HG03354 (cell line): ENCODE measurements around the gene SAMD1.

Source experiments
- ATAC-seq: cut with Tn5 transposase; IDR thresholded peaks from one replicate; pipeline ENCODE4 v1.9.1; 2021; ENCODE audit warnings: mild to moderate bottlenecking; ENCODE audit not compliant: unreplicated experiment, poor library complexity, severe bottlenecking

Gene SAMD1

GRCh38 chr19:14114439-14114838 is 23.9 kb upstream of the SAMD1 start:
- ATAC-seq, result no peak

DNA sequence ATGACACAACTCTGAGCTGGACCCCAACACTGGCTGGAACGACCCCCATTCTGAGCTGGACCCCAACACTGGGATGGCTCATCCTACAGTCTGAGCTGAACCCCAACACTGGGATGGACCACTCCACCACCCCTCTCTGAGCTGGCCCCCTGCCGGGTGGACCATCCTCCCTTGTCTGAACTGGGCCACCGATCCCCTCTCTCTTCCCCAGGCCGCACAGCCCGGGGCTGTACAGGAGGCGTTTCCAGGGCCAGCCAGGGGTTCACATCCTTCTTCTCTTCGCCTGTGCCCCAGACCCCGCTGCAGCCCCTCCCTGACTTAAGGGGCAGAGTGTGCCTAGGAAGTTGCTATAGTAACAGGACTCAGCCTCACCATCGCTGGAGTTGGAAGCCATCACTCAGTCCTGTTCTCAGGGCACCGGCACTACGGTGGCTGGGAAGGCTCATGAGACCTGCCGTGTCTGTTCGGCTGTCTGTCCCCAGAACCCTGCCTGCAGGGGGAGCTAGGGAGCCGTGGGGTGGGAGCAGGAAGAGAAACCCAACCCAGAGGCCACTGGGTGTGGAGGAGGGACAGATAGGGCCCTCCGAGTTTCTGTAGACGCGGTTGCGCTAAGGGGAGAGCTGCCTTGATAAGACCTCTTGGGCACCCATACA is 23.3 kb upstream of the SAMD1 start:
- ATAC-seq, result no peak

GRCh38 chr19:14112809-14113385 is 22.3 kb upstream of the SAMD1 start:
- no peak for ATAC-seq

DNA sequence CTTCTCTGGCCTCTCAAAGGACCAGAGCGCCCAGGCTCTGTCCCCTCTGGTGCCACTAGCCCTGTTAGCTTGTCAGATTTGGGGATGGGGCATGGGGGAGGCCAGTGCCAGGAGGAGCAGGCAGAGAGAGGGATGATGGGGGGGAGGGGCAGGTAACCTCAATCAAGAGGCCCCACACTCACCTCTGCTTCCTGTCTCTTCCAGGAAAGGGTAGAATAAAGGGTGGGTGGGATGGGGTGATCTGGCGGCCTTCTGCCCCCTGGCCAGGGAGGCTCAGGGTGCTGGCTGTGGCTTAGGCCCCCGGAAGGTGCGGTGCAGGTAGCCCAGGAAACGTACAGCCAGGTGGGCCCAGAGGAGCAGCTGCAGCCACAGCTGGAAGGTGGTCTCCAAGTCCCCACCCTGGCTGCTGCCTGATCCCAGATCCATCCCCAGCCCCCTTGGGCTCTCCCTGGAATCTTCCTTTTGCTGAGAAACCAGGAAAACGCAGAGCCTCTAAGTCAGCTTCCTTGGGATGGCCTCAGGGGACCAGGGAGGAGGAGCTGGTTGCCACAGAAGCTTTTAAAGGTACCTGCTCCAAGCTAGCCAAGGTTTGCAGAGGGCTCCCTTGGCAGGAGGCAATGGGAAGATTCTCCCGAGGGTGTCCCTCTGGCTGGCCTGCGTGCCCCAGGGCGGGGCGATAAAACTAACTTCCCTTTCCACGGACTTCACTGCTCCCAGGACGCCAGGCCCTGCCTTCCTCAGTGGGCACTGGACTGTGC is 21.7 kb upstream of the SAMD1 start:
- no peak for ATAC-seq

GRCh38 chr19:14111486-14111885 is 20.9 kb upstream of the SAMD1 start:
- no peak for ATAC-seq

- ATAC-seq, result no peak
These were observed 20.1 kb upstream of the SAMD1 start for GRCh38 chr19:14110650-14111049.

DNA sequence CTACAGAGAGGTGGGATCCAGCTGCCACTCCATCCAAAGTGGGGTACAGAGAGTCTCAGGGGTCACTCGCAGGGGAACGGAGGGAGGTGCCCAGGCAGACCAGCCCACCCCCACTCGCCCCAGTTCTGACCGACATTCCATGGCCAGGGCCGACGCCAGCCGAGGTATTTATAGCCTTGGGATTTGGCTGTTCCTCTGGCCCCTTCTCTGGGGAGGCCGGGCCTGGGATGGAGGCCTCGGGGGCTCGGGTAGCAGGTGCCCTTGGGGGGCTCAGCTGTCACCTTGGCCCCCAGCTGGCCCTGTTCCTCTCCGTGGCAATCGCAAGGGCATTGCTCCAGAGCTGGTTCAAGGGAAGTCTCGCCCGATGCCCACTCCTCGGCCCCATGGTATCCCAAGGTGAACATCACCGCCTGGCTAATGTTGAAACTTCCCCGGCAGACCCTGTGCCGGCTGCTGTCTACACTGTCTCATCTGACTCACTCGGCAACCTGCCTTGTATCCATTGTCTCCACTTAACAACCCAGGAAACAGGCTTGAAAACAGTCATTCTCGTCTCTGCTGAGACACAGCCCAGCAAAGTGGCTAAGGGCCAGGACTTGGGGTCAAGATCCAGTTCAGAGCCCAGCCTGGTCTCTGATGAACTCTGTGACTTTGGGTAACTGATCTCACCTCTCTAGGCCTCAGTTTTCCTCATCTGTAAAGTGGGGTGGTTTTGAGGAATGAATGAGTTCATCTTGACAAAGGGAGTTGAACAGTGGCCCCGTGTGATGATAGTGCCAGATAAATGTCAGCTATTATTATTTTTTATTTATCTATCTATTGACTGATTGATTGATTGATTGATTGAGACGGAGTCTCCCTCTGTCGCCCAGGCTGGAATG is 17.3 kb upstream of the SAMD1 start:
- ATAC-seq, result no peak

DNA sequence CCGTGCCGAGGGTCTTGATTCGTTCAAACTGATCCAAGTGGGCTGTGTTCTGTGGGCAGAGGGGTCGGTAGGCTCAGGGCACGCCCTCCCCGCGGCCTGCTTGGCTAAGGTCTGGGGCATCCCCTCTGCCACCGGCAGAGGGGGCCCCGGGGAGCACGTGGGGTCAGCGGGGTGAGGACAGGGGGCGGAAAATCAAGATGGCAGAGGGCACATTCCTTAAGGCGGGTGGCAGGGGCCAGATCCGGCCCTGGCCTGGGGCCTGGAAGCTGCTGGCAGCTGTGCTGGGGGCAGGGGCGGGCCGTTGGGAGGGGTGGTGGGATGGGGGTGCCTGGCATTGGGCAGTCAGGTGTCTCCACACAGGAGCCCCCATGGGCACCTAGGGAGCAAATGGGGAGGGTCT is 16.3 kb upstream of the SAMD1 start:
- ATAC-seq, result no peak

DNA sequence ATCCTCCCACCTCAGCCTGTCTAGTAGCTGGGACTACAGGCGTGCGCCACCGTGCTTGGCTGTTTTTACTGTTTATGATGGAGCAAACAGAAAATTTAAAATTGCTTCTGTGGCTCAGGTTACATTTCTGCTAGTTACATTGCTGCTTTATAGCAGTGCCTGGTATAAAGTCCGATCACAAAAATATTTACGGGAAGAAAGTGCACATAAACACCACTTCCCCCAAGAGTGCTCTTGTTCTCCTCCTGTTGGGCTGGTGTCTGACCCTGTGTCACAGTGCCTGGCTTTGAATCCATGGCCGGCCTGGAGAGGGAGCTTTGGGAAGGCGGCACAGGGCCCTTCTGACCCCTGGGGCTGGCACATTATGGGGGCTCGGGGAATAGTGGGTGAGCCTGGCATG is 15.1 kb upstream of the SAMD1 start:
- no peak for ATAC-seq

- ATAC-seq, result no peak
These were observed 12.8 kb upstream of the SAMD1 start for GRCh38 chr19:14103310-14103709.

DNA sequence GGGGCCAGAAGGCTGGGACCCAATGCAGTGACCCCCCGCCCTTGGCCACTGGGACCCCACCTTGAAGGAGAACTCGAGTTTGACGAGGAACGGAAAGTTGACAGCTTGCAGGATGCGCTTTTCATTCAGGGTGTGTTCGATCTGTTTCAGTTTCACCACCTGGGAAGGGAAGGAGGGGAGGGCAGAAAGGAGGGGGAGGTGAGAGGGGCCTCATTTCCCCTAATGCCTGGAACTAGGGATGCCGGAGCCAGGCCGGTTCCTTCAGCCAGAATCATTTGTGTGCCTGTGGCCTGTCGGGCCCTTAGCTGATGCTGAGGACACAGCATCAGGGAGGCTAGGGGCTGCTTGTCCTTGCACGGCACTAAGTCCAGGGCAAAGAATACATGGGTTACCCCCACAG is 12.2 kb upstream of the SAMD1 start:
- no peak for ATAC-seq

GRCh38 chr19:14102102-14102696 is 11.6 kb upstream of the SAMD1 start:
- no peak for ATAC-seq

DNA sequence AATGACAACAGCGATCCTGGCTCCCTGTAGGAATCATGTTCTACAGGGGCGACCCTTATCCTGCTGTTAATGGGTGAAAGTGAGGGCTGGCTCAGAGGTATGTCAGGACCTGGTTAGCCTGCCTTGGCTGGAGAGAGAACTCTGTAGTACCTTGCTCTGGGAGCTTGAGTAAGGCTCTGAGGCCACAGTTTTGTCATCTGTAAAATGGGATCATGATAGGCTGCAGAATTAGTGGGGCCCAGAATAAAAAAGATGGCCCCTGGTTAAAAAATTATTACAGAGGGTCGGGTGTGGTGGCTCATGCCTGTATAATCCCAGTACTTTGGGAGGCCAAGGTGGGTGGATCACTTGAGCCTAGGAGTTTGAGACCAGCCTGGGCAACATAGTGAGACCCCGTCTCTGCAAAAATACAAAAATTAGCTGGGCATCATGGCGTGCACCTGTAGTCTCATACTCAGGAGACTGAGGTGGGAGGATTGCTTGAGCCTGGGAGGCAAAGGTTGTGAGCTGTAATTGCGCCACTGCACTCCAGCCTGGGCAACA is 10.5 kb upstream of the SAMD1 start:
- no peak for ATAC-seq

DNA sequence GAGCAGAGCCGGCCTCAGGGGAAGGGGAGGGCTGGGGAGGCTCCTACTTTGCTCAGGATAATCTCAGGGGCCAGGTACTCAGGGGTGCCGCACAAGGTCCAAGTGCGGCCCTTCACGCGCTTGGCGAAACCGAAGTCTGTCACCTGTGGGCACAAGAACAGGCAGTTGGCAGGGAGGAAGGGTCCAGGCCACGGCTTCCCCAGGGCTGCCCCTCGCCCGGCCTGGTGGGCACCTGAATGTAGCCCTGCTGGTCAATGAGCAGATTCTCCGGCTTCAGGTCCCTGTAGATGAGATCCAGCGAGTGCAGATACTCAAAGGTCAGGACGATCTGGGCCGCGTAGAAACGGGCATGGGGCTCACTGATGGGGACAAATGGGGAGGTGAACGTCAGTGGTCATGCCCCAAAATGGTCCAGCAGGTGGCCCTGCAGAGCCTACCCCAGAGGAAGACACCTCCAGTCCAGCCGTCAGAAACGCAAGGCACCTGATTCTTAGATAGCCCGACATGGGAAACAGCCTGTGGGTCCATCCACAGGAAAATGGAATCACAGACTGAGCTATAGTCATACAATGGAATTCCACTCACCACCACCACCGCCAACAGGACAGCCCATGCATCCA is 7.1 kb upstream of the SAMD1 start:
- ATAC-seq, result no peak

GRCh38 chr19:14096272-14096992 is 5.9 kb upstream of the SAMD1 start:
- no peak for ATAC-seq

DNA sequence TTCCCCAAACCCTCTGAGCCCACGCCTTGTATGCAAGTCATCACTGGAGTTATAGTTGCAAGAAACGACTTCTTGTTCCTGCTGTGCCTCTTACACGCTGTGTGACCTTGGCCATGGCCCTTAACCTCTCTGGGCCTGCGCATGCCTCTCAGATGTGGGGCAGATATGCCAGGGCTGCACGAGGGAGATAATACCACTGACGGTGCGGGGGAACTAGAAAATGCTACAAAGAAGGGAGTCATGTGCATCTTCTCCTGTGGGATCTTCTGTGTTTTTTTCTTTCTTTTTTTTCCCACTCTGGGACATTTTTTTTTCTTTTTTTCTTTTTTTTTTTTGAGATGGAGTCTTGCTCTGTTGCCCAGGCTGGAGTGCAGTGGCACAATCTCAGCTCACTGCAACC is 4.3 kb upstream of the SAMD1 start:
- ATAC-seq, result no peak

DNA sequence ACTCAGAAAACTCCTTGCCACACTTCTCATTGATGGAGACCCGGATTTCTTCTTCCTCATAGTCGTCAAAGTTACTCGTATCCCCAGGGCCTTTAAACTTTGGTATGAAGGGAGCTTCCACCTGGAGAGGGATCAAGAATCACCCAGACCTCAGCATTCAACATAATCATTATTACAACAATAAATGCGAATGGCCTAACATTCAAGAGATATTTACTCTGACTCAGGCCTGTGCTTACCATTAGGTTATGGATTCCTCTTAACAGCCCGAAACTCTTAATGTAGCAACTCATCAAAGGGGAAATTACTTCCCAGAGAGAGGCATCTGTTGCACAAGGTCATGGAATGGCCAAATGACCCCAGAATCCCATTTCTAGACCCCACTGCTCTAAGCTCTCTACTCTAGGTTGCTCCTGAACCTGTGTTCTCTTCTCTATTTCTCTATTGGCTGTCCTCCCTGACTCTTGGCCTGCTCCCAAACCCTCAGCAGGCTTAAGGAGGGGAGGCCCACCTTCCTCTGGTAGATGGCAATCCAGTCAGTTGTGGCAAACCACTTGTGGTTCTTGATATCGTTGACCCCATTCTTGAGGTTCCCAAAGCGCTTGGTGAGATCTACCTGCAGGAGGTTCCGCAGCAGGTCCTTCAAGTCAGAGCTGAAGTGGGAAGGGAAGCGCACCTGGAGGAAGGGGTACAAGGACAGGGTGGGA is 2.7 kb upstream of the SAMD1 start:
- no peak for ATAC-seq

DNA sequence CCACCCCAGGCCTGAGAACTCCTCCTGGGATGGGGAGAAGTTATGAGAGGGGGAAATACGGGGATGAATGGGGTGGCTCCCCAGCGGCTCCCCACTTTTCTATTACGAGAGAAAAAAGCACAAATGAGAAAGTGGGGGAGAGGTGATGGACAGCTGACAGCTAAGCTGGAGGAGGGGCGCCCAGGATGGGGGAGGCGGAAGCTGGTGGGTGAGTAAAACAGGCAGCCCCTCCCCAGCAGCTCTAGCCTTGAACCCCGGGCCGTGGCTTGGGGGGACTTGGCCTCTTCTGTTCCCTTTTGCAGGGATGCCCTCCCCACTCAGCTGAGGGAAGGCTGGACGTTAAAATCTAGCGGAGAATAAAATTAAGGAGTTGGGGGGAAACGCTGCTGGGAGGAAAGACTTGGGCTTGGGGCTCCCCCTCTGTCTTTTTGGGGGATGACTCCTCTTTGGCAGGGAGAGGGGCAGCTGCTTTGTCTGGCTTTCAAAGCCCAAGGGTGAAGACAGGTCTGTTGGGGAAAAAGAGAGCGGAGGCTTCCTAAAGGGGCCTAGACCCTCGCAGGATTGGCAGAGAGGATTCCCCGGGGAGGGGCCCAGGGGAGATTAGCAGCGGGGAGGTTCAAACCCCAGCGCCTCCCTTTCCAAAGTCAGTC is 1.4 kb upstream of the SAMD1 start:
- peak; percentile 21 for ATAC-seq
